Measurements from ENCODE around the gene KIAA1549. TPM values are rescaled to one million over a fixed set of nuclear protein-coding genes. Genes with fewer than 3 reads are reported as not detected.

Gene KIAA1549
- total and polyA plus RNA-seq, 10 of the 15 experiments (the other 5 are each of a cell fraction or from before 2014, with no cell fraction given) = 0.02 to 0.82 (median 0.22) TPM

- in situ Hi-C loops (cut with MboI) = no loop called here
- SMC1A ChIA-PET (ENCODE audit: uncharacterized antibody, unreplicated experiment) = interaction anchor here (0.7 kb wide), 1 partner anchor 35 kb away, joined by 3 read pairs; no protein-coding TSS in a partner anchor
- intact Hi-C loops (cut with micrococcal nuclease; ENCODE audit: unreplicated experiment) = no loop called here
- Histone ChIP-seq H2AFZ (ENCODE audit: control insufficient read depth, low read depth, low read length) (no peak overlapping the region), H3K4me2 (ENCODE audit: control insufficient read depth, insufficient read depth) (no peak overlapping the region), H3K9me3 (replicated peaks; ENCODE audit: control insufficient read depth, insufficient read depth, low read length) (no peaks in the 10 kb centered on the region), H3K27me3 (replicated peaks in 1 of 2; ENCODE audit: control insufficient read depth in 2 of 2, insufficient read depth in 2 of 2, low read length in 1 of 2) (no peaks in the 10 kb centered on the region), H3K27ac (ENCODE audit: control insufficient read depth, insufficient read depth) (no peak overlapping the region), H3K9ac (ENCODE audit: control insufficient read depth, insufficient read depth, low read length) (no peak overlapping the region), H3K36me3 (ENCODE audit: control insufficient read depth in 2 of 2, insufficient read depth in 2 of 2, low read length in 1 of 2) (no peaks in the 10 kb centered on the region), H3K4me1 (ENCODE audit: control insufficient read depth, insufficient read depth, low read length) (peaks cover 3% of the 10 kb centered on the region; the same call in 1 of the 2 replicates), H4K20me1 (ENCODE audit: control insufficient read depth, insufficient read depth) (no peaks in the 10 kb centered on the region), H3K79me2 (ENCODE audit: control insufficient read depth, insufficient read depth, low read length) (no peaks in the 10 kb centered on the region), H3K4me3 (no peak overlapping the region)
- POLR2A ChIA-PET = no interaction called here
- no TSS peak for BruUV-seq (replicated peaks)
- DNase-seq (ENCODE audit: low read depth, low spot score) (no peak), FAIRE-seq (no peak), ATAC-seq (no peak)
- CTCF ChIA-PET = no interaction called here
- RAD21 ChIA-PET (ENCODE audit: unreplicated experiment) = no interaction called here
- WGBS (ENCODE audit: insufficient coverage, insufficient replicate concordance, low lambda C conversion rate, missing lambda C conversion rate) = 68% methylated on average over 11 of the region's 11 CpGs
- no peak for TF ChIP-seq NFXL1 (IDR thresholded peaks at IDR 0.05; ENCODE audit: borderline replicate concordance)
- no peak for TF ChIP-seq ZZZ3 (IDR thresholded peaks at IDR 0.05; ENCODE audit: control insufficient read depth, insufficient read length, low read depth)
- TF ChIP-seq CEBPZ (IDR thresholded peaks at IDR 0.05; ENCODE audit: low read depth, low read length) = no peak
- TF ChIP-seq SKIL (IDR thresholded peaks at IDR 0.05; ENCODE audit: low read depth, poor library complexity, severe bottlenecking) = no peak
- TF ChIP-seq BCL3 (IDR thresholded peaks at IDR 0.05; ENCODE audit: borderline replicate concordance, insufficient read depth, low read depth, low read length, poor library complexity, severe bottlenecking) = no peak
These were observed 59.9 kb downstream of the KIAA1549 start for GRCh38 chr7:138921277-138921676.
